ENCODE measurements around the gene FGD4. TPM values are rescaled to one million over a fixed set of nuclear protein-coding genes. Genes with fewer than 3 reads are reported as not detected.

FGD4 gene
- total and polyA plus RNA-seq, 2 of the 4 experiments (the other 2 are of a cell fraction): 2.1 to 8.8 TPM

DNA sequence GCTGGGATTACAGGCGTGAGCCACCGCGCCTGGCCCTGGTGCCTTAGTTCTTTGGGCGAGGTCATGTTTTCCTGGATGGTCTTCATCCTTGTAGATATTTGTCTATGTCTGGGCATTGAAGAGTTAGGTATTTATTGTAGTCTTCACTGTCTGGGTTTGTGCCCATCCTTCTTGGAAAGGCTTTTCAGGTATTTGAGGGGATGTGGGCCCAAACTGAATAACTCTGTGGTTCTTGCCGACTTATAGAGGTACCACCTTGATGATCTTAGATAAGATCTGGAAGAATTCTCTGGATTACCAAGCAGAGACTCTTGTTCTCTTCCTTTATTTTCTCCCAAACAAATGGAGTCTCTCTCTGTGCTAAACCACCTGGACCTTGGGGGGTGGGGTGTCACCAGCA is 18.9 kb downstream of the FGD4 start:
- Histone ChIP-seq H3K9ac (ENCODE audit: low read depth, low read length) (no peak overlapping the region), H3K79me1 (ENCODE audit: low read depth in 1 of 2, low read length in 2 of 2) (no peaks in the 10 kb centered on the region), H3K56ac (ENCODE audit: extremely low read depth, insufficient read depth, low read length) (no peak overlapping the region), H3K27ac (ENCODE audit: insufficient read depth, low read length) (no peak overlapping the region), H4K8ac (ENCODE audit: low read depth in 2 of 2, low read length in 2 of 2) (no peak overlapping the region), H4K91ac (ENCODE audit: insufficient read depth, low read depth, low read length) (no peak overlapping the region), H3K4me1 (ENCODE audit: control insufficient read depth, insufficient read depth, low read length) (no peaks in the 10 kb centered on the region), H3K14ac (replicated peaks; ENCODE audit: low read depth, low read length) (no peak overlapping the region), H3K23ac (ENCODE audit: low read depth, low read length) (no peak overlapping the region), H3K4ac (ENCODE audit: low read depth, low read length) (no peak overlapping the region), H2BK120ac (ENCODE audit: low read depth, low read length) (no peak overlapping the region), H3K9me3 (ENCODE audit: control insufficient read depth, insufficient read depth, low read length) (no peaks in the 10 kb centered on the region), H2AK9ac (replicated peaks; ENCODE audit: low read depth, low read length, poor library complexity) (no peak overlapping the region), H3K4me2 (ENCODE audit: low read depth, low read length) (no peak overlapping the region), H4K20me1 (ENCODE audit: insufficient read depth, low read length) (no peaks in the 10 kb centered on the region), H2BK15ac (ENCODE audit: low read depth, low read length) (no peak overlapping the region), H3K4me3 (ENCODE audit: insufficient read depth, low read depth, low read length) (no peak overlapping the region), H4K5ac (ENCODE audit: low read depth, low read length) (no peak overlapping the region), H2AFZ (replicated peaks; ENCODE audit: low read length, poor library complexity) (no peak overlapping the region), H3K27me3 (ENCODE audit: control insufficient read depth, insufficient read depth, low read length) (peaks cover 6% of the 10 kb centered on the region), H3K36me3 (ENCODE audit: control insufficient read depth, insufficient read depth, low read length) (no peaks in the 10 kb centered on the region), H2BK20ac (ENCODE audit: low read depth, low read length) (no peak overlapping the region), H3K18ac (ENCODE audit: low read depth, low read length) (no peak overlapping the region), H3K9me1 (ENCODE audit: insufficient read depth, low read length) (no peaks in the 10 kb centered on the region), H2BK5ac (ENCODE audit: low read depth, low read length, poor library complexity, severe bottlenecking) (no peak overlapping the region), H2AK5ac (ENCODE audit: low read depth, low read length) (no peak overlapping the region)
- BruUV-seq (replicated peaks): no TSS peak
- intact Hi-C loops (cut with micrococcal nuclease): no loop called here
- in situ Hi-C loops (cut with MboI; ENCODE audit: low sequenced_read_pairs): no loop called here
- WGBS, 2 experiments (ENCODE audit: extremely low coverage in 2 of 2, insufficient read length in 1 of 2): 80% methylated on average over 1 of the region's 5 CpGs; no CpG with 5 or more reads in 1 of the 2 experiments
- CTCF ChIA-PET: no interaction called here
- TF ChIP-seq ELK1 (IDR thresholded peaks at IDR 0.05; ENCODE audit: borderline replicate concordance, low read depth, low read length) (no peak), CHD1 (IDR thresholded peaks at IDR 0.05; ENCODE audit: low read depth, low read length) (no peak), MAFK (IDR thresholded peaks at IDR 0.05; ENCODE audit: low read depth, low read length) (no peak), CTCF (conservative IDR thresholded peaks at IDR 0.05; ENCODE audit: low read depth, low read length) (no peak), CEBPB (IDR thresholded peaks at IDR 0.05; ENCODE audit: low read depth, low read length) (no peak), SMC3 (IDR thresholded peaks at IDR 0.05; ENCODE audit: low read depth, low read length) (no peak), MXI1 (IDR thresholded peaks at IDR 0.05; ENCODE audit: borderline replicate concordance, low read depth, low read length) (no peak), NFE2L2 (IDR thresholded peaks at IDR 0.05; ENCODE audit: low read depth, low read length) (no peak), MAZ (IDR thresholded peaks at IDR 0.05; ENCODE audit: borderline replicate concordance, low read depth, low read length) (no peak), BHLHE40 (IDR thresholded peaks at IDR 0.05; ENCODE audit: low read depth, low read length) (no peak), RCOR1 (IDR thresholded peaks at IDR 0.05; ENCODE audit: insufficient replicate concordance, low read length) (no peak), FOS (IDR thresholded peaks at IDR 0.05; ENCODE audit: low read depth, low read length) (no peak), RFX5 (IDR thresholded peaks at IDR 0.05; ENCODE audit: low read depth, low read length) (no peak), POLR2A (IDR thresholded peaks at IDR 0.05; ENCODE audit: low read depth, low read length) (no peak), RAD21 (IDR thresholded peaks at IDR 0.05; ENCODE audit: low read length) (no peak)
- TF ChIP-seq, protein P1, sequence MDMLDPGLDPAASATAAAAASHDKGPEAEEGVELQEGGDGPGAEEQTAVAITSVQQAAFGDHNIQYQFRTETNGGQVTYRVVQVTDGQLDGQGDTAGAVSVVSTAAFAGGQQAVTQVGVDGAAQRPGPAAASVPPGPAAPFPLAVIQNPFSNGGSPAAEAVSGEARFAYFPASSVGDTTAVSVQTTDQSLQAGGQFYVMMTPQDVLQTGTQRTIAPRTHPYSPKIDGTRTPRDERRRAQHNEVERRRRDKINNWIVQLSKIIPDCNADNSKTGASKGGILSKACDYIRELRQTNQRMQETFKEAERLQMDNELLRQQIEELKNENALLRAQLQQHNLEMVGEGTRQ (IDR thresholded peaks at IDR 0.05; ENCODE audit: low read depth, low read length): no peak
- DNase-seq (no peak), ATAC-seq (ENCODE audit: low read depth) (no peak)
- dilution Hi-C loops (cut with HindIII; ENCODE audit: low sequenced_read_pairs, unreplicated experiment): no loop called here
- POLR2A ChIA-PET (ENCODE audit: unreplicated experiment): no interaction called here

Data from IMR-90 (cell line).